ENCODE measurements around the gene ST6GALNAC4. TPM values are rescaled to one million over a fixed set of nuclear protein-coding genes. Genes with fewer than 3 reads are reported as not detected.

The ST6GALNAC4 gene
- polyA plus RNA-seq (2013) = 24.1 TPM

- no peaks in the 10 kb centered on the region for H3K9me3 ChIP-seq (ENCODE audit: control extremely low read depth in 1 of 5, control insufficient read depth in 4 of 5, insufficient read depth in 2 of 5, low read depth in 1 of 5, low read length in 4 of 5)
- CTCF ChIA-PET = interaction anchor here (0.8 to 4.4 kb wide), 14 partner anchors 11 to 147 kb away, joined by 3 to 15 read pairs (median 4); partner anchors contain the start of gene ST6GALNAC6
- peak; percentile 85 to 91 (median 91) for DNase-seq
- H3K4me3 ChIP-seq (ENCODE audit: control insufficient read depth in 1 of 7, extremely low read depth in 1 of 7, insufficient read depth in 4 of 7, low read depth in 2 of 7, low read length in 6 of 7) = peak within 1 kb of the TSS; percentile 41 to 94 (median 77)
- under 1% methylated on average over 44 of the region's 71 CpGs for WGBS (ENCODE audit: insufficient coverage)
- H3K4me1 ChIP-seq (ENCODE audit: control extremely low read depth in 1 of 4, control insufficient read depth in 4 of 4, insufficient read depth in 4 of 4, low read length in 3 of 4) = peaks cover 2 to 62% (median 48%) of the 10 kb centered on the region in 4 experiments
- peak within 1 kb of the TSS in 1 of 2 experiments; percentile 66 for H3K27ac ChIP-seq (ENCODE audit: insufficient read depth in 1 of 2, low read depth in 1 of 2, low read length in 2 of 2, poor library complexity in 1 of 2, severe bottlenecking in 2 of 2)
- POLR2A ChIA-PET = interaction anchor here (0.5 to 3.4 kb wide), 5 partner anchors 19 to 348 kb away, joined by 3 to 15 read pairs (median 5); partner anchors contain the start of gene ST6GALNAC6
- peaks cover 0 to 2% (median 0%) of the 10 kb centered on the region in 5 experiments for H3K27me3 ChIP-seq (replicated peaks in 2 of 5; ENCODE audit: control insufficient read depth in 4 of 5, insufficient read depth in 5 of 5, low read length in 4 of 5)
- peaks cover 0 to 21% (median 13%) of the 10 kb centered on the region in 4 experiments for H3K36me3 ChIP-seq (ENCODE audit: control insufficient read depth in 4 of 4, insufficient read depth in 4 of 4, low read length in 3 of 4)
These were observed at the start of gene ST6GALNAC4 for GRCh38 chr9:127916720-127917581. Gene ST6GALNAC4 (minus strand): TSS chr9:127917041. CDS start chr9:127916419, 622 bp downstream.

DNA sequence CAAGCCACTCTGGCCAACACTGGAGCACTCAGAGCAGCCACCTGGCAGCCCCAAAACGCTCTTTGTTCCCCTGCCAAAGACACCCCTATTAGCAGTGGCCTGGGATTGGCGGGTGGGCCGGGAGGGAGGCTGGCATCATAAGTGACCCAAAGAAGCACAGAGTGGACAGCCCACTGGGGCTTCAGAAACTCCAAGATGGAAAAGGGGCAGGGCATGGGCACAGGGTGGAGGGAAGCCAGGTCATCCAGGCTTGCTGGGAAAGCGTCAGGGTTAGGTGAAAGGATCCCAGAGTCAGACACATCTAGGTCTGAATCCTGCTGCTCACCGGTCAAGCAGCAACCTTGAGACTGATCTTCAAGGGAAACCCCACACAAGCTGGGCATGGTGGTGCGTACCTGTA, 49.1 kb upstream of the ST6GALNAC4 start:
- CTCF ChIA-PET = interaction anchor here (0.7 to 1.2 kb wide), 4 partner anchors 9 to 69 kb away, joined by 3 to 5 read pairs (median 4); no protein-coding TSS in a partner anchor
- H3K4me3 ChIP-seq (ENCODE audit: control insufficient read depth in 1 of 7, extremely low read depth in 1 of 7, insufficient read depth in 4 of 7, low read depth in 2 of 7, low read length in 6 of 7) = peak overlapping the region in 2 of 7 experiments; percentile 30 to 39
- WGBS (ENCODE audit: insufficient coverage) = 100% methylated on average over 3 of the region's 6 CpGs

DNA sequence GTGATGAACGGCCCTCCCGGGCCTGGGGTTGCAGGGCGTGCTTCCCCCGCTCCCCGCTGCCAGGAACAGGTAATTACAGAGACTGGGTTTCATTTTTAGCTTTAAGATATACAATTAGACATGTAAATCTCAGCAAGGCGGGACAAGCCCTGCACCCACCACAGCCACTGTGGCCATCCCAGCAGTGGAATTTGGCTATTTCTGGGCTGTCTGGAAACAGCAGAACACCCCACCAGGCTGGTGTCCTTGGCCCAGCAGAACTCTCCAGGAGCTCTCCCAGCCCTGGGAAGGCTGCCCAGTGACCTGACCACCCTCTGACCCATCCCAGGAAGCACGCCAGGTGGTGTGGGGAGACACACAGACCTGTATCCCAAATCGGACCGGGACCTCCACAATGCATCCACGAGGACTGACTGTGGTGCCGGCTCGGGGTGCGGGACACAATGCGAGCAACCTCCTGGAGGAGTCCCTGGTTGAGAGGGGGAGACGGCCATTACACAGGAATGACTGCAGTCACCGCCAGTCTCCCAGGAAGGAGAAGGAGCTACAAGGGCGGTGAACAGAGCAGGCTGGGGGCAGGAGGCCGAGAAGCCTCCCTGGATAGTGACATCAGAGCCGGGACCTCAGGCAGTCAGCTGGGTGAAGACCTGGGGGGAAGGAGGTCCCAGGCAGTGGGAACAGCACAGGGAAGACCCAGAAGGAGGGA, 46.7 kb upstream of the ST6GALNAC4 start:
- ChIA-PET POLR2A (no interaction called here), CTCF (interaction anchor here (1.1 to 1.5 kb wide), 3 partner anchors 21 to 72 kb away, joined by 4 to 5 read pairs (median 4); no protein-coding TSS in a partner anchor)
- Histone ChIP-seq H3K4me1 (ENCODE audit: control extremely low read depth in 1 of 4, control insufficient read depth in 4 of 4, insufficient read depth in 4 of 4, low read length in 3 of 4) (peaks cover 0 to 36% (median 34%) of the 10 kb centered on the region in 4 experiments), H3K9me3 (ENCODE audit: control extremely low read depth in 1 of 5, control insufficient read depth in 4 of 5, insufficient read depth in 2 of 5, low read depth in 1 of 5, low read length in 4 of 5) (no peaks in the 10 kb centered on the region), H3K36me3 (ENCODE audit: control insufficient read depth in 4 of 4, insufficient read depth in 4 of 4, low read length in 3 of 4) (peaks cover 0 to 2% (median 0%) of the 10 kb centered on the region in 4 experiments), H3K4me3 (ENCODE audit: control insufficient read depth in 1 of 7, extremely low read depth in 1 of 7, insufficient read depth in 4 of 7, low read depth in 2 of 7, low read length in 6 of 7) (no peak overlapping the region), H3K27me3 (replicated peaks in 2 of 5; ENCODE audit: control insufficient read depth in 4 of 5, insufficient read depth in 5 of 5, low read length in 4 of 5) (no peaks in the 10 kb centered on the region), H3K27ac (ENCODE audit: insufficient read depth in 1 of 2, low read depth in 1 of 2, low read length in 2 of 2, poor library complexity in 1 of 2, severe bottlenecking in 2 of 2) (no peak overlapping the region)
- WGBS (ENCODE audit: insufficient coverage) = 89% methylated on average over 13 of the region's 19 CpGs
- no peak for DNase-seq

More for the DNA sequence above, 49.1 kb upstream of the ST6GALNAC4 start:
- Histone ChIP-seq H3K36me3 (ENCODE audit: control insufficient read depth in 4 of 4, insufficient read depth in 4 of 4, low read length in 3 of 4) (peaks cover 0 to 2% (median 0%) of the 10 kb centered on the region in 4 experiments), H3K4me1 (ENCODE audit: control extremely low read depth in 1 of 4, control insufficient read depth in 4 of 4, insufficient read depth in 4 of 4, low read length in 3 of 4) (peaks cover 0 to 53% (median 44%) of the 10 kb centered on the region in 4 experiments), H3K27ac (ENCODE audit: insufficient read depth in 1 of 2, low read depth in 1 of 2, low read length in 2 of 2, poor library complexity in 1 of 2, severe bottlenecking in 2 of 2) (peak overlapping the region in 1 of 2 experiments; percentile 39), H3K9me3 (ENCODE audit: control extremely low read depth in 1 of 5, control insufficient read depth in 4 of 5, insufficient read depth in 2 of 5, low read depth in 1 of 5, low read length in 4 of 5) (no peaks in the 10 kb centered on the region), H3K27me3 (replicated peaks in 2 of 5; ENCODE audit: control insufficient read depth in 4 of 5, insufficient read depth in 5 of 5, low read length in 4 of 5) (no peaks in the 10 kb centered on the region)
- no peak for DNase-seq
- POLR2A ChIA-PET = interaction anchor here (0.6 kb wide), 1 partner anchor 31 kb away, joined by 8 read pairs; no protein-coding TSS in a partner anchor

GRCh38 chr9:127963041-127963358, 46.2 kb upstream of the ST6GALNAC4 start:
- POLR2A ChIA-PET = no interaction called here
- WGBS (ENCODE audit: insufficient coverage) = 93% methylated on average over 3 of the region's 3 CpGs
- Histone ChIP-seq H3K9me3 (ENCODE audit: control extremely low read depth in 1 of 5, control insufficient read depth in 4 of 5, insufficient read depth in 2 of 5, low read depth in 1 of 5, low read length in 4 of 5) (no peaks in the 10 kb centered on the region), H3K27ac (ENCODE audit: insufficient read depth in 1 of 2, low read depth in 1 of 2, low read length in 2 of 2, poor library complexity in 1 of 2, severe bottlenecking in 2 of 2) (no peak overlapping the region), H3K36me3 (ENCODE audit: control insufficient read depth in 4 of 4, insufficient read depth in 4 of 4, low read length in 3 of 4) (peaks cover 0 to 2% (median 0%) of the 10 kb centered on the region in 4 experiments), H3K27me3 (replicated peaks in 2 of 5; ENCODE audit: control insufficient read depth in 4 of 5, insufficient read depth in 5 of 5, low read length in 4 of 5) (no peaks in the 10 kb centered on the region), H3K4me1 (ENCODE audit: control extremely low read depth in 1 of 4, control insufficient read depth in 4 of 4, insufficient read depth in 4 of 4, low read length in 3 of 4) (peaks cover 0 to 31% (median 29%) of the 10 kb centered on the region in 4 experiments), H3K4me3 (ENCODE audit: control insufficient read depth in 1 of 7, extremely low read depth in 1 of 7, insufficient read depth in 4 of 7, low read depth in 2 of 7, low read length in 6 of 7) (no peak overlapping the region)
- CTCF ChIA-PET = interaction anchor here (1.1 to 1.5 kb wide), 3 partner anchors 20 to 72 kb away, joined by 4 to 5 read pairs (median 4); no protein-coding TSS in a partner anchor
- DNase-seq = no peak

DNA sequence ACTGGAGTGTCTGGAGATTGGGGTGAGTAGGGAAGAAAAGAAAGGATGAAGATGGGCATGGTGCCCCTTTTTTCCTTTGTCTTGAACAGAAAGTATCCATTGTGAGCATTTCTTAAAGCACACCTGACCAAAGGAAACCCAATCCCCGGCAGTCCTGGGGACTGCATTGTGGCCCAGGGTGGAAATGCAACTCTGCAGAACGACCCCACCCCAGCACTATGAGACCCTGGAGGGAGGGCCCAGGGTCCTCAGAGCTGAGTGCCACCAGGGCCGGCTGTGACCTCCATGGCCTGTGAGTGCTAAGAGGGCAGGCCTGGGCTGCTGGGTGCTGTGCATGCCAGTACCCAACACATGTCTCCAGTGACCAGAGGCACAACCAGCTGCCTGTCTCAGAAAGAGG, 45.4 kb upstream of the ST6GALNAC4 start:
- ChIA-PET CTCF (interaction anchor here (1.1 to 1.5 kb wide), 4 partner anchors 15 to 73 kb away, joined by 3 to 5 read pairs (median 4); no protein-coding TSS in a partner anchor), POLR2A (no interaction called here)
- H3K36me3 ChIP-seq (ENCODE audit: control insufficient read depth in 4 of 4, insufficient read depth in 4 of 4, low read length in 3 of 4) = peaks cover 0 to 2% (median 0%) of the 10 kb centered on the region in 4 experiments
- no peak overlapping the region for H3K27ac ChIP-seq (ENCODE audit: insufficient read depth in 1 of 2, low read depth in 1 of 2, low read length in 2 of 2, poor library complexity in 1 of 2, severe bottlenecking in 2 of 2)
- 40% methylated on average over 1 of the region's 3 CpGs for WGBS (ENCODE audit: insufficient coverage)
- H3K9me3 ChIP-seq (ENCODE audit: control extremely low read depth in 1 of 5, control insufficient read depth in 4 of 5, insufficient read depth in 2 of 5, low read depth in 1 of 5, low read length in 4 of 5) = no peaks in the 10 kb centered on the region
- no peak overlapping the region for H3K4me3 ChIP-seq (ENCODE audit: control insufficient read depth in 1 of 7, extremely low read depth in 1 of 7, insufficient read depth in 4 of 7, low read depth in 2 of 7, low read length in 6 of 7)
- no peak for DNase-seq
- H3K27me3 ChIP-seq (replicated peaks in 2 of 5; ENCODE audit: control insufficient read depth in 4 of 5, insufficient read depth in 5 of 5, low read length in 4 of 5) = no peaks in the 10 kb centered on the region
- peaks cover 0 to 24% (median 23%) of the 10 kb centered on the region in 4 experiments for H3K4me1 ChIP-seq (ENCODE audit: control extremely low read depth in 1 of 4, control insufficient read depth in 4 of 4, insufficient read depth in 4 of 4, low read length in 3 of 4)

- 98% methylated on average over 11 of the region's 13 CpGs for WGBS (ENCODE audit: insufficient coverage)
- H3K4me3 ChIP-seq (ENCODE audit: control insufficient read depth in 1 of 7, extremely low read depth in 1 of 7, insufficient read depth in 4 of 7, low read depth in 2 of 7, low read length in 6 of 7) = no peak overlapping the region
- peaks cover 0 to 18% (median 17%) of the 10 kb centered on the region in 4 experiments for H3K4me1 ChIP-seq (ENCODE audit: control extremely low read depth in 1 of 4, control insufficient read depth in 4 of 4, insufficient read depth in 4 of 4, low read length in 3 of 4)
- peaks cover 0 to 2% (median 0%) of the 10 kb centered on the region in 4 experiments for H3K36me3 ChIP-seq (ENCODE audit: control insufficient read depth in 4 of 4, insufficient read depth in 4 of 4, low read length in 3 of 4)
- H3K9me3 ChIP-seq (ENCODE audit: control extremely low read depth in 1 of 5, control insufficient read depth in 4 of 5, insufficient read depth in 2 of 5, low read depth in 1 of 5, low read length in 4 of 5) = no peaks in the 10 kb centered on the region
- CTCF ChIA-PET = interaction anchor here (0.9 to 1.6 kb wide), 3 partner anchors 16 to 74 kb away, joined by 3 to 8 read pairs (median 3); no protein-coding TSS in a partner anchor
- no peak for DNase-seq
- H3K27ac ChIP-seq (ENCODE audit: insufficient read depth in 1 of 2, low read depth in 1 of 2, low read length in 2 of 2, poor library complexity in 1 of 2, severe bottlenecking in 2 of 2) = no peak overlapping the region
- no peaks in the 10 kb centered on the region for H3K27me3 ChIP-seq (replicated peaks in 2 of 5; ENCODE audit: control insufficient read depth in 4 of 5, insufficient read depth in 5 of 5, low read length in 4 of 5)
- POLR2A ChIA-PET = no interaction called here
These were observed 44.8 kb upstream of the ST6GALNAC4 start for GRCh38 chr9:127961613-127962155.

Measured in common myeloid progenitor, CD34-positive (primary cell).